Retinal pigment epithelial cell (primary cell): Measurements from ENCODE around the gene ZNF879.
A peak's percentile ranks its signal among the peaks of the same experiment; 100 is the strongest.

Experiments
- DNase-seq: peaks from one replicate; pipeline ENCODE4 v3.0.0-alpha.2; 2010; ENCODE audit warnings: low read depth
- H3K4me3 ChIP-seq: 2 replicates; pipeline ENCODE4 v1.5.1; 2011; ENCODE audit warnings: mild to moderate bottlenecking, low read length, control low read depth, moderate library complexity
- TF ChIP-seq, protein P1 (sequence below): conservative IDR thresholded peaks from 2 replicates; pipeline ENCODE4 v1.5.1; 2011; ENCODE audit warnings: low read depth, low read length, control low read depth, inconsistent platforms

Gene ZNF879

GRCh38 chr5:179055841-179056240, 32.2 kb downstream of the ZNF879 start:
- DNase-seq = no peak
- H3K4me3 ChIP-seq = no peak overlapping the region
- TF ChIP-seq, protein P1, sequence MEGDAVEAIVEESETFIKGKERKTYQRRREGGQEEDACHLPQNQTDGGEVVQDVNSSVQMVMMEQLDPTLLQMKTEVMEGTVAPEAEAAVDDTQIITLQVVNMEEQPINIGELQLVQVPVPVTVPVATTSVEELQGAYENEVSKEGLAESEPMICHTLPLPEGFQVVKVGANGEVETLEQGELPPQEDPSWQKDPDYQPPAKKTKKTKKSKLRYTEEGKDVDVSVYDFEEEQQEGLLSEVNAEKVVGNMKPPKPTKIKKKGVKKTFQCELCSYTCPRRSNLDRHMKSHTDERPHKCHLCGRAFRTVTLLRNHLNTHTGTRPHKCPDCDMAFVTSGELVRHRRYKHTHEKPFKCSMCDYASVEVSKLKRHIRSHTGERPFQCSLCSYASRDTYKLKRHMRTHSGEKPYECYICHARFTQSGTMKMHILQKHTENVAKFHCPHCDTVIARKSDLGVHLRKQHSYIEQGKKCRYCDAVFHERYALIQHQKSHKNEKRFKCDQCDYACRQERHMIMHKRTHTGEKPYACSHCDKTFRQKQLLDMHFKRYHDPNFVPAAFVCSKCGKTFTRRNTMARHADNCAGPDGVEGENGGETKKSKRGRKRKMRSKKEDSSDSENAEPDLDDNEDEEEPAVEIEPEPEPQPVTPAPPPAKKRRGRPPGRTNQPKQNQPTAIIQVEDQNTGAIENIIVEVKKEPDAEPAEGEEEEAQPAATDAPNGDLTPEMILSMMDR = no peak

DNA sequence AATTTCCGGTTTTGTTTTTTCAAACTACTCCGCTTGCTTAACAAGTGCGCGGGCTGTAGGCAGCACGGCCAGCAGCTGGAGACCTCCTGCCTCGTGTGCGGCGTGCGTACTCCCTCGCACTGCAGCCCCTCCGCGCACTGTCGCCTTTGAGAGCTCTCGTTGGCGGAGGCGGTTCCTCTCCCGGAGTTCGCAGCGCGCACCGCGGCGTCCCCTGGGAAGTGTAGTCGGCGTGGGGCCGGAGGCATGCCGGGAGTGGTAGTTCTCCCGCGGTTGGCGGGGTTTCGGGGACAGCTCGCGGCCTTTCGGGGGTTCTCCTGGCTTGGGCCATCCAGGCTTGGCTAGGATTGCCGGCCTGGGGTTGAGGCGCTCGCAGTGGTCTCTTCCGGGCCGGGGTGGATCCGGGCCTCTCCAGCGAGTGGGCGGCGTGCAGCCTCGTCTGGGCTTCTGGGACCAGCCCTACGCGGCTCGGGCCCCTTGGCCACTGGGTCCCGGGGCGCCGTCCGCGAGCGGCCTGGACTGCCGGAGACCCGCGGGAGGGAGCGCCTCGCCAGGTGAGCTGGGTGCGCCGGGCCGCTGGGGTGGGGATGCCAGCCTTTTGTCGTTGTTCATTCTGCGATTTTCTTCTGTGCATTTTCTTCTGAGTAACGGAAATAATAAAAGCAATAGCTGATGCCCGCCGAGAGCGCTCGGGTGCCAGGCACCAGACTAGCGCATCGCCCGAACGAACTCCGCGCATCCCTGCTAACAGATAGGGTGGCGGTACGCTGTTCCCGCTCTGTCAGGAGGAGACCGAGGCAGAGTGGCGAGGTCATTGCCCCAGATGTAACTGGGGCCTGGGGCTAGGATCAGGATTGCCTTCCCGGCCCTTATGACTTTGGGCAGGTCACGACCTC, 36.8 kb downstream of the ZNF879 start, which contains the start of gene ZNF354C:
Gene ZNF354C (plus strand): TSS at position 258 of the 893 bp plus-strand sequence. CDS start 1,696 bp downstream, outside the sequence.
- peak; percentile 62 for DNase-seq
- H3K4me3 ChIP-seq = peak within 1 kb of the TSS; percentile 66
- TF ChIP-seq, protein P1 = no peak

DNA sequence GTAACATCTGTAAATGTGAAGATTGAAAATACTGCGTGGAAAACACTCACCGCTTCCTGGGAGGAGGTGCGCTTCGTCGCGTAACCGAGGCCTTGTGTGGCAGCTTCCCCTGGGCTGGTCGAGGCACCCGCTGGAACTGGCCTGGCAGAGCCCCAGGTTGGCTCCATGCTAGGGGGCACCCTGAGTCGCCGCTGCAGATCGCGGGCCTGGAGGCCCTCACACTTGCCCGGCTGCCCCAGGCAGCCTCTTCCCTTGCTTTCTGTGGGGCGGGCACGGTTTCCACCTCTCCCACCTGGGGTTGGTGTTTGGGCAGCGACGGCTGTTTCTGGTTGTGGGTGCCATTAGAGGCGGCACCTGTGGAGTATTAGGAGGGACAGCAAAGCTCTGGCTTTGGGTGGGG, 37.4 kb downstream of the ZNF879 start:
- H3K4me3 ChIP-seq = peak overlapping the region; percentile 66
- TF ChIP-seq, protein P1 = no peak
- DNase-seq = no peak

DNA sequence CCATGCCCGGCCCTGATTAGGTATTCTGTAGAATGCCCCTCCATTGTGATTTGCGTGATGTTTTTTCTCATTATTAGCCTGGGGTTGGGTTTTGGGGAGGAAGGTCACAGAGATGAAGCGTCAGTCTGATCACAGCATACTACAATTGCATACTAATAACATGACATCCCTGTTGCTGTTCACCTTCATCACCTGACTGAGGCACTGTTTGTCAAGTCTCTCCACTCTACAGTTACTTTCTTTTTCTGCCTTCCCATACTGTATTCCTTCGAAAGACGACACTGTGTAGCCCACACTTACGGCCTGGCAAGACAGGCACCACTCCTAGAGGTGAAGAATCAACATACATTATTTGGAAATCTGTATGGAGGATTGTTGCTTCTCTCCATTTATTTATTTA, 42.1 kb downstream of the ZNF879 start:
- no peak overlapping the region for H3K4me3 ChIP-seq
- DNase-seq = no peak
- TF ChIP-seq, protein P1 = no peak

DNA sequence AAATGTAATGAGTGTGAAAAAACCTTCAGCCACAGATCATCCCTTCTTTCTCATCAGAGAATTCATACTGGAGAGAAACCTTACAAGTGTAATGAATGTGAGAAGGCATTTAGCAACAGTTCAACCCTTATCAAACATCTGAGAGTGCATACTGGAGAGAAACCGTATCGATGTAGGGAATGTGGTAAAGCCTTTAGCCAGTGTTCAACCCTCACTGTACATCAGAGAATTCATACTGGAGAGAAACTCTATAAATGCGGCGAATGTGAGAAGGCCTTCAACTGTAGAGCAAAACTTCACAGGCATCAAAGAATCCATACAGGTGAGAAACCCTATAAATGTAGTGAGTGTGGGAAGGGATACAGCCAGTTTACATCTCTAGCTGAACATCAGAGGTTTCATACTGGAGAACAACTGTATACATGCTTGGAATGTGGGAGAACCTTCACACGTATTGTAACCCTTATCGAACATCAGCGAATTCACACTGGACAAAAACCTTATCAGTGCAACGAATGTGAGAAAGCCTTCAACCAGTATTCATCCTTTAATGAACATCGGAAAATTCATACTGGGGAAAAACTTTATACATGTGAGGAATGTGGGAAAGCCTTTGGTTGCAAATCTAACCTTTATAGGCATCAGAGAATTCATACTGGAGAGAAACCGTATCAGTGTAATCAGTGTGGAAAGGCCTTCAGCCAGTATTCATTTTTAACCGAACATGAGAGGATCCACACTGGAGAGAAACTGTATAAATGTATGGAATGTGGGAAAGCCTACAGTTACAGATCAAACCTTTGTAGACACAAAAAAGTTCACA, 55.8 kb downstream of the ZNF879 start:
- TF ChIP-seq, protein P1 = no peak
- no peak overlapping the region for H3K4me3 ChIP-seq
- DNase-seq = no peak

DNA sequence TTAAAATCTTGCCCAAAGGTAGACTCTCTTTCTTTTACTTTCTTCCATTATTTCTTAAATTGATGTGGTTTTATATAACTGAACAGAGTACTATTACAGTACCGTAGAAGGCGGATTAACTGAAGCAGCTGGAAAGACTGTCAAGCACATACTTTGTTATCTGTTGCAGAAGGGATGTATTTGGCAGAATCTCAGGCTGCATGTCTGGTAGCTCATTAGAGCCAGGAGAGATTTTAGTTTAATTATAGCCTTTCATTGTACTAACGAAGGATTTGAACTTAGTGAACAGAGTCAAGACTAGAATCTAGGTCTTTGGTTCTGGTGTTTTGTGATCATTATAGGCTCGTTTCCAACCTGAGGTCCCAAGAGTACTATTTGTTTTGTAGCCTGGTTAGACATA, 57.1 kb downstream of the ZNF879 start:
- no peak overlapping the region for H3K4me3 ChIP-seq
- no peak for DNase-seq
- TF ChIP-seq, protein P1 = no peak
